NCI-H774 (cell line): Measurements from ENCODE around the gene SPDYE4.

ENCODE experiments used
- DNase-seq: peaks from one replicate; lab custom pipeline; 2025; lab: John Stamatoyannopoulos, UW

SPDYE4 gene

GRCh38 chr17:8741366-8741765 is 17.0 kb downstream of the SPDYE4 start:
- no peak for DNase-seq

GRCh38 chr17:8740486-8740885 is 17.9 kb downstream of the SPDYE4 start:
- no peak for DNase-seq

- DNase-seq, result no peak
Observed at GRCh38 chr17:8739097-8739496, 19.2 kb downstream of the SPDYE4 start.

DNA sequence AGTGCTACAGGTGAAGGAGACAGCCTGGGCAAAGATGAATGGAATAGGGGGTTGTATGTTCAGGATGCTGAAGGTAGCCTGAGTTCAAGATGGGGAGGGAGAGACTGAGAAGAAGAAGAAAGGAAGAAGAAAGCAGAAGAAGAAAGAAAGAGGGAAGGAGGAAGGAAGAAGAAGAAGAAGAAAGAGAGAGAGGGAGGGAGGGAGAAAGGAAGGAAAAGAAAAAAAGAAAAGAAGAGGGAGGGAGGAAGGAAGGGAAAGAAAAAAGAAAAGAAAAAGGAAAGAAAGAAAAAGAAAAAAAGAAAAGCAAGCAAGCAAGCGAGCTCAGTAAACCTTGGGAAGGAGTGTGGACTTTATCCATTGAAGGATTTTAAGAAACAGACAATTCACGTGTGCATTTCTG is 21.6 kb downstream of the SPDYE4 start:
- DNase-seq, result no peak

DNA sequence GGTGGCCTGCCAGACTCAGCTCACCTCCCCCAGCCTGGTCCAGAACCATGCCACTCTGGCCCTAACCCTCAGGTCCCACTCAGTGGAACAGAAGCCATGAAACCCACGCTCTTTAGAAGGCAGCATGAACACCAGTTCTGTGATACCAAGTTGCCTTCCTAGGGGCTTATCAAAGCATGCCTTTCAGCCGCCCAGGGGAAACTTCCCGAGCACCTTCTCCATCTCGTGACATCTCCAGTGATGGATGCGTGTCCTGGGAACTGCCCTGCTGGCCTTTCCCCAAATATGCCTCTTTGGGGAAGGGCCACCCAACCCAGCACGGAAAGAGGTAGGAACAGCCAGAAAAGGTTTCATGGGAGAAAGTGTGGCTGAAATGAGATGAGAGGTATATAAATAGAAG is 22.0 kb downstream of the SPDYE4 start:
- no peak for DNase-seq

DNA sequence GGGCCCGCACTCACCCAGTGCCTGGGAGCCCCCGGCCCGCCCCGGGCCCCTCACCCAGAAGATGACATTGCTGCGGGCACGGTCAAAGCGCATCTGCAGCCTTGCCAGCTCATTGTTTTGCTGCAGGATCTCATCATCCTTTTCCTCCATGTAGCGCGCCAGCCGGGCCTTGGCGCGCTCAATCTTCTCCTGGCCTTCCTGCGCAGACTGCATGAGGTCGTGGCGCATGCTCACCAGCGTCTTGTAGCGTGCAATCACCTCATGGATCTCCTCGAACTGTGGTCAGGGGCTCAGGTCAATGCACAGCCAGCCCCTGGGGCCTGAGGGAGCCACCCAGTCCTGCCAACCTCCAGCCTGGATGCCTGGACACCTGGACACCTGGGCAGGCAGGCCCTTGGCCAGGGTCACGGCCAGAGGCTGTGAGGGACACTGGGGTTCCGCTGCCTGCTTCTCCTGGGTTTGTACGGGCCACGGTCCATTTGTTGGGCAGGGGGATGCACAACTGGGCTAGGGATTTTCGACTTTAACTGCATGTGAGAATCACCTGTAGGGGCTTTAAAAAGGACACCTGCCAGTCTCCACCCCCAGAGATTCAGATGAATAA is 22.9 kb downstream of the SPDYE4 start:
- DNase-seq, result no peak

DNA sequence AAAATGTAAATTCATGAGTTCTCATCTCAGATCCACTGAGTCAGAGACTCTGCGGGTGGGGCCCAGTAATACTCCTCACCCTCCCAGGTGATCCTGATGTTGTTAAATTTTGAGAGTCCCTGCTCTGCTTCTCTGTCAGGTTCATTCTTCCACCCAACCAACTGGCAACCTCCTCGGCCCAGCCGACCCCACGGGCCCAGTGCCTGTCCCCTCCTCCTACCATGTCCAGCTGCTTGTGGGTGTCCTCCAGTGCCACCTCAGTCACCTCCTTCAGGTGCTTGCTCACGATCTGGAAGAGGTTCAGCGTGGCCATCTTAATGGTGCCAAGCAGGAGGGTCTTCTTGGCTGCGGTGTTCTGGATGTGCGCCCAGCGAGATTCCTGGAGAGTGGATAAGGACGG is 23.5 kb downstream of the SPDYE4 start:
- no peak for DNase-seq

DNA sequence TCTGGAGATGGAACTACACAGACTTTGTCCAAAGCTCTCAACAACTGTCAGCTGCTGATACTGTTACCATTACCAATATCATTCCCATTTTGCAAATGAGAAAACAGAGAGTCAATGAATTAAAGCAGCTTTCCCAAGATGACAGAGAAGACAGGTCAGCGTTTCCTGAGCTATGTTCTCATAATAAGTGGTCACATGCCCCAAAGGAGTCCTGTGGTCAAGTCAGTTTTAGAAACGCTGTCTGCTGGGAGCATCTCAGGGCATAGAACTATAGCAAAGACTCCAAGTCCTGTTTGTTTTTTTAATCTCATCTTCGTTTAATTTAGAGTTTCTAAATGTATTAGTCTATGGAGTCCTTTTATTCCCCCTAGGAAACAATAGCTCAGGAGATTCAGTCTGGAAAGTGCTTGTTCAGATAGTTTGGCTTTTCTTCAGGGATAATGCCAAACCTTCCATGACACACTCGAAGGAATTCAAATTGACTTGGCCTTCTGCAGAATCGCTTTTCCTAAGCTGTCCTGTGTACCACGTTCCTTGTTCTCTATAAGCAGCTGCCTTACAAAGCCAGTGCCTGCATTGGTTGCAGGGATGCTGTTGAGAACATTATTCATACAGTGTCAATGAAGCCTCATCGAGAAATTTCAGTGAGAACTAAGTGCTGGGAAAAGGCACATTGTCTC is 25.8 kb downstream of the SPDYE4 start:
- DNase-seq, result no peak

- DNase-seq, result no peak
Observed at GRCh38 chr17:8729860-8730259, 28.5 kb downstream of the SPDYE4 start.

DNA sequence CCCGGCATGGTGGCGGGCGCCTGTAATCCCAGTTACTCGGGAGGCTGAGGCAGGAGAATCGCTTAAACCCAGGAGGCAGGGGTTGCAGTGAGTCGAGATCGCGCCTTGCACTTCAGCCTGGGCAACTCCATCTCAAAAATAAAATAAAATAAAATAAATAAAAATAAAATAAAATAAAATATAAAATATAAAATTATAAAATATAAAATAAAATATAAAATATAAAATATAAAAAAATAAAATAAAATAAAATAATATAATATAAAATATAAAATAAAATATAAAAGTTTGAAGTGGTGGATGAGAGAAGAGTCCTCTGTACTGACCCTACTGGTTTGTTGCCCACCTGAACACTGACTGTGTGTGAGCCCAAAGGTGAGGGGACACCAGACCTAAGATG is 28.9 kb downstream of the SPDYE4 start:
- DNase-seq, result no peak

DNA sequence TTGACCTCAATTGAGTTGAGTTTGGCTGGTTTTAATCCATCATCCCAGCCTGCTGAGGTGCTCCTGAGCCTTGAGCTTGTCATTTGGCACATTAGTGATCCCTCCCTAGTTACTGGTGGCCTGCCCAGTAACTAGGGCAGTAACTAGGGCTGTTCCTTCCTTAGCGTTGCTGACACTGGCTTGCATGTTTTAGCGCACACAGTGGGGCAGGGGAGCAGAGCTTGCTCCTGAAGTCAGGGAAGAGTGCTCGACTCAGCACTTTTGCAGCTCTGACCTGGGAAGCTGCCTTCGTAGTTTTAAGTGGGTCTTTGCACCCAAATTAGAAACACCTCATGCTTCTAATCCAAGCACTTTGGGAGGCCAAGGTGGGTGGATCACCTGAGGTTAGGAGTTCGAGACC is 29.4 kb downstream of the SPDYE4 start:
- DNase-seq, result no peak

- no peak for DNase-seq
Observed at GRCh38 chr17:8728251-8728938, 30.0 kb downstream of the SPDYE4 start.

- DNase-seq, result no peak
Observed at GRCh38 chr17:8726941-8727555, 31.3 kb downstream of the SPDYE4 start.

- DNase-seq, result no peak
Observed at GRCh38 chr17:8725881-8726876, 32.2 kb downstream of the SPDYE4 start.

DNA sequence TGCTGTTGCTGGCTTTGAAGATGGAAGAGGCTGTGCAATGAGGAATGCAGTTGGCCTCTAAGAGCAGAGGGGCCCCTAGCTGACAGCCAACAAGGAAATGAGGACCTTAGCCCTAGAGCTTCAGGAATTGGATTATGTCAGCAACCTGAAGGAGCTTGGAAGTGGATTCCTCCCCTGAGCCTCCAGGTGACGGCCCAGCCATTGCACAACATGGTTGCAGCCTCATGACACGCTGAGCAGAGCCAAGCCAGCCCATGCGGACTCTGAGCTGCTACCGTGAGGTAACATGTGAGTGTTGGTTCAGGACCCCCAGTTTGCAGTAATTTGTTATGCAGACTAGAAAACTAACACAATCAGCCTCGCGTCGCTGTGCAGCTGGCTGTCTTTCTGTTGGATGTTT is 33.9 kb downstream of the SPDYE4 start:
- no peak for DNase-seq

DNA sequence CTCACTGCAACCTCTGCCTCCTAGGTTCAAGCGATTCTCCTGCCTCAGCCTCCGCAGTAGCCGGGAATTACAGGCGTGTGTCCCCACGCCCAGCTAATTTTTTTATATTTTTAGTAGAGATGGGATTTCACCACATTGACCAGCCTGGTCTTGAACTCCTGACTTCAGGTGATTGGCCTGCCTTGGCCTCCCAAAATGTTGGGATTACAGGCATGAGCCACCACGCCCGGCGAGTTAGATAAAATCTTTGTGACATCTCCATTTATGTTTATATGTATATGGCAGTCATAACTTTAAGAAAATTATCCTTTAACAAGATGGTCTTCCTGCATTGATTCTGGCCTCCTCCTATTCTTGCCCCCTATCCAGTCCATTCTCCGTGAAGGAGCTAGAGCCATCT is 37.8 kb downstream of the SPDYE4 start:
- no peak for DNase-seq

DNA sequence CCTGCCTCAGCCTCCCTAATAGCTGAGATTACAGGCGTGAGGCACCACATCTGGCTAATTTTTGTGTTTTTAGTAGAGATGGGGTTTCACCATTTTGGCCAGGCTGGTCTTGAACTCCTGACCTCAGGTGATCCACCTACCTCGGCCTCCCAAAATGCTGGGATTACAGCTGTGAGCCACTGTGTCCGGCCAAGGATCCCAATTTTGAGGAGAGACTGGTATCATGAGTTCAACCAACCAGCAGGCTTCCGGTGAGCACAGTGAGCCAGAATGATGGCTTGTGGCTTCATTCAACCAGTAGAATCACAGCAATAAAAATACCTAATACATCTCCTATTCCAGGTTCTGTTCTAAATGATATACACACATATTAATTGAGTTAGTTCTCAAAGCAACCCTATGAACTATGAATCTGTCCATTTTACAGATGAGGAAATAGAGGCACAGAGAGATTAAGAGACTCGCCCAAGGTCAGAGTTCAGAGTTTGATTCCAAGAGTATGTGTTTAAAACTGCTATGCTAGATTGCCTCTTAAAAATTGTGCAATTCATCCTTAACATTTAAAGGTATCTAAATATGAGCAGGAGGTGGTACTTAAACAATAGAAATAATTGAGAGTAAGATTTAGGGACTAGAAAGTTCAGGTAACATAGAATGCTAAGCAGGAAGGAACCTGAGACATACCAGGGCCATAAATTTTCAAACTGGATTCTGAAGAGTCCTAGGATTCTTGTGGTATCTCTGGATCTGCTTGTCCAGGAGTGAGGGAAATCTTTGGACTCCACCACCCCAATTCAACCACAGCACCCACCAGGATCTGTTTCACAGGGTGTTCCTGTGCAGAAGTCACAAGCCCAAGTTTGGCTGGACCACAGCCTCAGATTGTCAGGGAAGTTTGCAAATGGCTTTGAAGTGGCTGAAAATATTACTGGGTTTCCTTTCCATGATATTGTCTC is 38.8 kb downstream of the SPDYE4 start:
- no peak for DNase-seq

DNA sequence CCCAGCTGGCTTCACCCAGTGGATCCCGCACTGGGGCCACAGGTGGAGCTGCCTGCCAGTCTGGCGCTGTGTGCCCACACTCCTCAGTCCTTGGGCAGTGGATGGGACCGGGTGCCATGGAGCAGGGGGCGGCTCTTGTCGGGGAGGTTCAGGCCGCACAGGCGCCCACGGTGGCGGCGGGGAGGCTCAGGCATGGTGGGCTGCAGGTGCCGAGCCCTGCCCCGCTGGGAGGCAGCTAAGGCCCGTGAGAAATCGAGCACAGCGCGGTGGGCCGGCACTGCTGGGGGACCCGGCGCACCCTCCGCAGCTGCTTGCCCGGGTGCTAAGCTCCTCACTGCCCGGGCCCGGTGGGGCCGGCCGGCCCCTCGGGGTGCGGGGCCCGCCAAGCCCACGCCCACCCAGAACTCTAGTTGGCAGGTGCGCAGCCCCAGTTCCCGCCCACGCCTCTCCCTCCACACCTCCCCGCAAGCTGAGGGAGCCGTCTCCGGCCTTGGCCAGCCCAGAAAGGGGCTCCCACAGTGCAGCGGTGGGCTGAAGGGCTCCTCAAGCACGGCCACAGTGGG is 40.3 kb downstream of the SPDYE4 start:
- no peak for DNase-seq

DNA sequence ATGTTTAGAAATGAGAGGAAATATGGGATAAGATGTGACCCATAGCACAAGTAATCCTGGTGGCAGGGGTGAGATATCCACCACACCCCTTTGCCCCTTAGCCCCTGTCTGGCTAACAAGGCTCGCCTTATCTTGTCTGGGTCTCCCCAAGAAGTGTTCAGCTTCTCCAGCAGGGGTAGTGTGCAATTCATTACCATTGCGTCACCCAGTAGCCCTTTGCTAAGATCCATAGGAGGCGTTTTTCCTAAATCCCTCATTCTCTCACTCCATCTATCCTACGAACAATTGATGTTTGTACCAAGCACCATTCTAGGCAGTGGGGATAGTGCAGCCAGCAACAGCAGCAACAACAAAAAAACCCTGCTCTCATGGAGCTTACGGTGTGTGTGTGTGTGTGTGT is 44.5 kb downstream of the SPDYE4 start:
- DNase-seq, result no peak

DNA sequence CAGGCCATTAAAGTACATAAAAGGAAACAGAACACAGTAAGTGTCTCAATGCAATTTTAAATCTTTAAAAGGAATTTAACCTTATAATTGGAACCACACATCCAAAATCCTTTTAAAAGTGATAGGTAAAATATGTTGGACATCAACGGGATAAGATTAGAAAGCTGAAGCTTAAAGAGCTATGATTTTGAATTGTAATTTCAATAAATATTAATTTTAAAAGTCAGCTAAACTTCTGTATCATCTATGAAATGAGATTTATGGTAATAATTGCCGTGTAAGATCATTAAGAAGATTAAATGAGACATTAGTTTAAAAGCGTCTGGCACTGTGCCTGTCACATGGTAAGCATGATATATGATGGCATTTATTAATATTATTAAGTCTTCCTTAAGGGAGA is 45.0 kb downstream of the SPDYE4 start:
- no peak for DNase-seq
